H1 (cell line): ENCODE measurements around the gene NLRC5.

Experiments
- BRCA1 ChIP-seq: IDR thresholded peaks from 2 replicates; pipeline ENCODE4 v1.6.1; 2012; ENCODE audit warnings: low read depth, low read length, improper control_type of control experiment
- CEBPB ChIP-seq: IDR thresholded peaks from 2 replicates; pipeline ENCODE4 v1.6.1; 2012; ENCODE audit warnings: low read depth, low read length
- EP300 ChIP-seq, 2 experiments: IDR thresholded peaks; 1 replicate in 1 of 2; 2 replicates in 1 of 2; pipeline ENCODE4 v1.6.1; 2011 to 2012; ENCODE audit warnings: low read depth in 2 of 2, low read length in 2 of 2, mild to moderate bottlenecking in 2 of 2, borderline replicate concordance in 1 of 2, inconsistent platforms in 1 of 2, moderate library complexity in 1 of 2
- EZH2 ChIP-seq: fragments of 200-600 bp; sonication (generic); IDR thresholded peaks from 2 replicates; pipeline ENCODE4 v1.7.1; 2012; ENCODE audit warnings: low read depth, mild to moderate bottlenecking, moderate library complexity, low read length, inconsistent platforms; ENCODE audit not compliant: severe bottlenecking
- GABPA ChIP-seq: IDR thresholded peaks from 2 replicates; pipeline ENCODE4 v1.6.1; 2011; ENCODE audit warnings: mild to moderate bottlenecking, low read length, moderate library complexity, borderline replicate concordance; ENCODE audit not compliant: insufficient read depth
- HDAC6 ChIP-seq: IDR thresholded peaks from one replicate; pipeline ENCODE4 v1.7.1; 2012; ENCODE audit warnings: low read depth, mild to moderate bottlenecking, inconsistent platforms, low read length, moderate library complexity
- NRF1 ChIP-seq: IDR thresholded peaks from 2 replicates; pipeline ENCODE4 v1.6.1; 2011; ENCODE audit warnings: mild to moderate bottlenecking, low read depth, low read length, improper control_type of control experiment
- POLR2A ChIP-seq, 2 experiments: IDR thresholded peaks; 1 replicate in 1 of 2; 2 replicates in 1 of 2; pipeline ENCODE4 v1.6.1; 2011; ENCODE audit warnings: low read depth in 2 of 2, low read length in 2 of 2, mild to moderate bottlenecking in 2 of 2; ENCODE audit errors: control extremely low read depth in 1 of 2
- SRF ChIP-seq: IDR thresholded peaks from 2 replicates; pipeline ENCODE4 v1.6.1; 2011; ENCODE audit warnings: mild to moderate bottlenecking, low read depth, low read length, moderate library complexity
- YY1 ChIP-seq: IDR thresholded peaks from 2 replicates; pipeline ENCODE4 v1.6.1; 2011; ENCODE audit warnings: low read depth, mild to moderate bottlenecking, low read length
- TF ChIP-seq, protein P1 (sequence below), 3 experiments: IDR thresholded peaks; 1 replicate in 2 of 3; 2 replicates in 1 of 3; pipeline versions ENCODE4 v1.5.1 to v1.6.1; 2011; ENCODE audit warnings: low read length in 3 of 3, mild to moderate bottlenecking in 3 of 3, inconsistent platforms in 2 of 3, low read depth in 1 of 3, moderate library complexity in 1 of 3; ENCODE audit not compliant: insufficient read depth in 1 of 3; ENCODE audit errors: control extremely low read depth in 1 of 3

DNA sequence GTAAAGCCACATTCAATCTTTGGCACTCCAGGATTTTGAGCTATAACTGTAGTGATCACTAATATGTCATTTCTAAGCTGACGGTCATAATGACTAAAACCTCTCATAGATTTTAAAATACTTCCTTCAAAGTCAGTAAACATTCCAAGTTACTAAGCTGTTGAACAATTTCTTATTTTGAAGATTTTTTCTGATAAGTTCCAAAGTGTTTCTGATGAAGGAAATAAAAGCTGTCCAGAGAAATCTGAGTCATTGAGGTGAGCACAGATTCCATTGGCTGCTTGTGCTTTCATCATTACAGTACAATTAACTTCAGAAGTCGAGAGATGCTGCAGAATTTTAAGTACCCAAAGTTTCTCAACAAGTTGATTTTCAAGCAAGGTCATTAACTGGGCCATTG is 23.9 kb downstream of the NLRC5 start:
- TF ChIP-seq, protein P1, sequence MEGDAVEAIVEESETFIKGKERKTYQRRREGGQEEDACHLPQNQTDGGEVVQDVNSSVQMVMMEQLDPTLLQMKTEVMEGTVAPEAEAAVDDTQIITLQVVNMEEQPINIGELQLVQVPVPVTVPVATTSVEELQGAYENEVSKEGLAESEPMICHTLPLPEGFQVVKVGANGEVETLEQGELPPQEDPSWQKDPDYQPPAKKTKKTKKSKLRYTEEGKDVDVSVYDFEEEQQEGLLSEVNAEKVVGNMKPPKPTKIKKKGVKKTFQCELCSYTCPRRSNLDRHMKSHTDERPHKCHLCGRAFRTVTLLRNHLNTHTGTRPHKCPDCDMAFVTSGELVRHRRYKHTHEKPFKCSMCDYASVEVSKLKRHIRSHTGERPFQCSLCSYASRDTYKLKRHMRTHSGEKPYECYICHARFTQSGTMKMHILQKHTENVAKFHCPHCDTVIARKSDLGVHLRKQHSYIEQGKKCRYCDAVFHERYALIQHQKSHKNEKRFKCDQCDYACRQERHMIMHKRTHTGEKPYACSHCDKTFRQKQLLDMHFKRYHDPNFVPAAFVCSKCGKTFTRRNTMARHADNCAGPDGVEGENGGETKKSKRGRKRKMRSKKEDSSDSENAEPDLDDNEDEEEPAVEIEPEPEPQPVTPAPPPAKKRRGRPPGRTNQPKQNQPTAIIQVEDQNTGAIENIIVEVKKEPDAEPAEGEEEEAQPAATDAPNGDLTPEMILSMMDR (IDR thresholded peaks at IDR 0.05; ENCODE audit: control extremely low read depth in 1 of 3, insufficient read depth in 1 of 3, low read depth in 1 of 3, low read length in 3 of 3) = no peak
- TF ChIP-seq BRCA1 (no peak), GABPA (no peak), POLR2A (IDR thresholded peaks at IDR 0.05; ENCODE audit: control extremely low read depth in 1 of 2, low read depth in 2 of 2, low read length in 2 of 2) (no peak), SRF (no peak), YY1 (no peak), EP300 (IDR thresholded peaks at IDR 0.05; ENCODE audit: borderline replicate concordance in 1 of 2, low read depth in 2 of 2, low read length in 2 of 2) (no peak), NRF1 (no peak), CEBPB (no peak), EZH2 (no peak), HDAC6 (no peak)
